Right lobe of liver (tissue), 6 donors: Measurements from ENCODE around the gene SLC25A3. TPM values are rescaled to one million over a fixed set of nuclear protein-coding genes. Genes with fewer than 3 reads are reported as not detected.

Source experiments
- ATAC-seq, 4 donors: fragments of 200-7000 bp; cut with Tn5 transposase; one replicate each; pipeline ENCODE4 v1.9.1; 2020; ENCODE audit warnings: mild to moderate bottlenecking in 4 of 4, moderate library complexity in 4 of 4
- DNase-seq, 3 donors: peaks; one replicate each; pipeline ENCODE4 v3.0.0-alpha.2; 2020
- H3K27ac ChIP-seq, 3 donors: fragments of 200-600 bp; one replicate each; pipeline ENCODE4 v1.8.0; 2022
- H3K27me3 ChIP-seq, 2 donors: fragments of 200-600 bp; one replicate each; pipeline ENCODE4 v1.8.0; 2022
- H3K36me3 ChIP-seq, 4 donors: fragments of 200-600 bp; sonication (generic) in 1 of 4; one replicate each; pipeline versions ENCODE4 v1.5.1 to v1.8.0; 2017 to 2022; ENCODE audit warnings: control low read depth in 1 of 4
- H3K4me1 ChIP-seq, 4 donors: fragments of 200-600 bp; sonication (generic) in 1 of 4; one replicate each; pipeline versions ENCODE4 v1.5.1 to v1.8.0; 2017 to 2022; ENCODE audit warnings: control low read depth in 1 of 4
- H3K4me3 ChIP-seq, 3 donors: fragments of 200-600 bp; one replicate each; pipeline ENCODE4 v1.8.0; 2022
- H3K9me3 ChIP-seq, 4 donors: fragments of 200-600 bp; sonication (generic) in 1 of 4; one replicate each; pipeline versions ENCODE4 v1.5.1 to v1.8.0; 2017 to 2022; ENCODE audit warnings: control low read depth in 1 of 4
- POLR2A ChIP-seq: fragments of 450-650 bp; IDR thresholded peaks from one replicate; pipeline ENCODE4 v1.6.1; 2017; ENCODE audit warnings: antibody characterized with exemption, mild to moderate bottlenecking
- WGBS: methylation state at CpG from one replicate; pipeline ENCODE4 v1.1.6; 2018; ENCODE audit warnings: low coverage, low lambda C conversion rate; ENCODE audit not compliant: insufficient coverage; ENCODE audit errors: missing lambda C conversion rate; 5-methylcytosine and 5-hydroxymethylcytosine counted together
- intact Hi-C, 2 donors: fragments of 100-400 bp; cut with DNase I; formaldehyde crosslinking; loops; one replicate each; pipeline versions ENCODE4 v1.11.2 to v1.14.1; 2022
- total RNA-seq, 6 experiments: library from RNA; depleted of rRNA in 2 of 6; stranded (reverse); fragments of >200 nt in 2 of 6; fragmentation: NEBNext Ultra II Directional in 3 of 6; extraction: Animal tissue kit (Norgen Biotek cat#: 25700) in 3 of 6; gene quantifications; one replicate each; pipeline versions ENCODE4 v1.1.0 to v1.2.4, GENCODE V29; 2016 to 2023
- TF ChIP-seq, protein P1 (sequence below), 4 donors: fragments of 200-600 bp in 3 of 4; fragments of 450-650 bp in 1 of 4; IDR thresholded peaks; one replicate each; pipeline versions ENCODE4 v1.5.1 to v1.8.0; 2016 to 2022; ENCODE audit warnings: antibody characterized with exemption in 4 of 4, mild to moderate bottlenecking in 2 of 4
- donor health status: DM: no; HTN: yes; CAD: no.
- donor health status: DM: no; HTN: no; CAD: no.
- donor health status: DM: no; HTN: no; CAD: no.
- donor health status: DM: no; HTN: yes; CAD: no.
- donor health status: DM: no; HTN: yes; CAD: no.

Gene SLC25A3
- total RNA-seq, 6 experiments from 2014 or later: 257 to 421 (median 267) TPM

DNA sequence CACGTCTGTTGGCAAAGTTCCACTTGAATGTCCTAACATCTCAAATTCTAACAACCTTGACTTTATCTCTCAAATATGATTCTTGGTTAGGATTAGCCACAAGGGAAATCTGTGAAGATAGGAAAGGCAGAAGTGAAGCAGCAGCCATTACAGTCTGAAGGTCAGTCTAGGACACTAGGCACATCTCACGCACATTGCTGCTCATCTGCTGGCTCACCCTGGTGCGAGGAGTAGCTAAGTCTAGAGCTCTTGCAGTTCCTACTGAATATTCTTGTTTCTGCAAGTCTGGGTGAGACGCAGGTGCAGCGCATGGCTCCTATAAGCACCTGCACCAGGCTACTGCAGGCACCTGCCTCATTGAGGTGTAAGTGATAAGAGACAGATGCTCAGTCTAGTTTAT is 6.4 kb upstream of the SLC25A3 start:
- no peak for TF ChIP-seq POLR2A
- TF ChIP-seq, protein P1, sequence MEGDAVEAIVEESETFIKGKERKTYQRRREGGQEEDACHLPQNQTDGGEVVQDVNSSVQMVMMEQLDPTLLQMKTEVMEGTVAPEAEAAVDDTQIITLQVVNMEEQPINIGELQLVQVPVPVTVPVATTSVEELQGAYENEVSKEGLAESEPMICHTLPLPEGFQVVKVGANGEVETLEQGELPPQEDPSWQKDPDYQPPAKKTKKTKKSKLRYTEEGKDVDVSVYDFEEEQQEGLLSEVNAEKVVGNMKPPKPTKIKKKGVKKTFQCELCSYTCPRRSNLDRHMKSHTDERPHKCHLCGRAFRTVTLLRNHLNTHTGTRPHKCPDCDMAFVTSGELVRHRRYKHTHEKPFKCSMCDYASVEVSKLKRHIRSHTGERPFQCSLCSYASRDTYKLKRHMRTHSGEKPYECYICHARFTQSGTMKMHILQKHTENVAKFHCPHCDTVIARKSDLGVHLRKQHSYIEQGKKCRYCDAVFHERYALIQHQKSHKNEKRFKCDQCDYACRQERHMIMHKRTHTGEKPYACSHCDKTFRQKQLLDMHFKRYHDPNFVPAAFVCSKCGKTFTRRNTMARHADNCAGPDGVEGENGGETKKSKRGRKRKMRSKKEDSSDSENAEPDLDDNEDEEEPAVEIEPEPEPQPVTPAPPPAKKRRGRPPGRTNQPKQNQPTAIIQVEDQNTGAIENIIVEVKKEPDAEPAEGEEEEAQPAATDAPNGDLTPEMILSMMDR (IDR thresholded peaks at IDR 0.05): no peak
- H3K9me3 ChIP-seq: no peaks in the 10 kb centered on the region
- H3K27me3 ChIP-seq: no peaks in the 10 kb centered on the region
- intact Hi-C loops: no loop called here
- 71% methylated on average over 3 of the region's 5 CpGs for WGBS
- no peak overlapping the region for H3K4me3 ChIP-seq
- no peaks in the 10 kb centered on the region for H3K4me1 ChIP-seq
- DNase-seq (no peak), ATAC-seq (no peak)
- H3K27ac ChIP-seq: no peak overlapping the region
- no peaks in the 10 kb centered on the region for H3K36me3 ChIP-seq

DNA sequence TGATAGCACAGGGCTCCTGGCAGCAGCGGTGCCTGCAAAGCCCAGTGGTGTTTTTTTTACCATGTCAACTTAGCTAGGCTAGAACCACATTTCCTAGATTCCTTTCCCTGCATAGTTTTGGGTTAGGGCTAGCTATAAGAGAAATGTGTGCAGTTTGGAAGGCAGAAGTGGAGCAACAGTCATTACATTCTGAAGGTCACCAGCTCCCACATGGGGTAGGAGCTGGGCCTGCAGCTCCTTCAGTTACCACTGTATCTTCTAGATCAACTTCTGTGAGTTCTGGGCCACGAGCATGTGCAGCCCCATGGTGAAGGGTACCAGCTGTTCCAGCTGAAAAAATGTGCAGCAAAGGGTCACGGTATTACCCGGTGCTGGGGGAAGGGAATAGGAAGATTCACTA is 2.3 kb upstream of the SLC25A3 start:
- DNase-seq (no peak), ATAC-seq (no peak)
- 71% methylated on average over 4 of the region's 4 CpGs for WGBS
- peaks cover 0 to 12% (median 5%) of the 10 kb centered on the region in 4 donors for H3K4me1 ChIP-seq
- TF ChIP-seq, protein P1 (IDR thresholded peaks at IDR 0.05): no peak
- no peak for TF ChIP-seq POLR2A
- peaks cover 0 to 6% (median 2%) of the 10 kb centered on the region in 4 donors for H3K36me3 ChIP-seq
- no peaks in the 10 kb centered on the region for H3K9me3 ChIP-seq
- H3K4me3 ChIP-seq: no peak overlapping the region
- intact Hi-C loops: no loop called here
- H3K27me3 ChIP-seq: no peaks in the 10 kb centered on the region
- H3K27ac ChIP-seq: no peak overlapping the region

DNA sequence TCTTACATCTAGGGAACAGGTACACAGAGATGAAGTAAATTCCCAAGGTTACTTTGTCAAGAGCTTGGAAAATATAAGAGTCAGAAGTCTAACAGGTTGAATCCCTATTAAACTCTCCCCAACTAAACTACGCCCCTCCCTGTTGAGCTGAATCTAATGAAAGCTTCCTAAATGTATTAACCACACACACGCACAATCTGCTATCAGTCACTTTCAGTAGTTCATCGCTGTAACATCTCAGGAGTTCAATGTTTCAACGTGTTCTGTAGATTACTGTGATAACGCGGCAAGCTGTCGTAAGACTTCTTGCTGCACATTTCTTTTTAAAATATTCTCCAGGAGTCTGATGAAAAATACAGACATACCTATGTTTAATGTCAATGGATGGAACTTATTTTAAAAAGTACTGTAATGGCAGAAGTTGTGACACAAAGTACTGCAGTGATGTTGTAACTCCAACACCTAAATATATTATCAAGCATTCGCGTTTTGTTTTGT is 612 bp upstream of the SLC25A3 start:
- Histone ChIP-seq H3K27ac (peak overlapping the region; percentile 99 to 100 (median 99)), H3K4me1 (peaks cover 0 to 12% (median 5%) of the 10 kb centered on the region in 4 donors), H3K4me3 (peak overlapping the region; percentile 33 to 95 (median 95)), H3K36me3 (peaks cover 8 to 23% (median 12%) of the 10 kb centered on the region in 4 donors), H3K27me3 (no peaks in the 10 kb centered on the region), H3K9me3 (no peaks in the 10 kb centered on the region)
- ATAC-seq (peak in 2 of 4 donors; percentile 3), DNase-seq (no peak)
- TF ChIP-seq POLR2A: no peak
- TF ChIP-seq, protein P1 (IDR thresholded peaks at IDR 0.05): no peak
- intact Hi-C loops: no loop called here
- 39% methylated on average over 9 of the region's 9 CpGs for WGBS

DNA sequence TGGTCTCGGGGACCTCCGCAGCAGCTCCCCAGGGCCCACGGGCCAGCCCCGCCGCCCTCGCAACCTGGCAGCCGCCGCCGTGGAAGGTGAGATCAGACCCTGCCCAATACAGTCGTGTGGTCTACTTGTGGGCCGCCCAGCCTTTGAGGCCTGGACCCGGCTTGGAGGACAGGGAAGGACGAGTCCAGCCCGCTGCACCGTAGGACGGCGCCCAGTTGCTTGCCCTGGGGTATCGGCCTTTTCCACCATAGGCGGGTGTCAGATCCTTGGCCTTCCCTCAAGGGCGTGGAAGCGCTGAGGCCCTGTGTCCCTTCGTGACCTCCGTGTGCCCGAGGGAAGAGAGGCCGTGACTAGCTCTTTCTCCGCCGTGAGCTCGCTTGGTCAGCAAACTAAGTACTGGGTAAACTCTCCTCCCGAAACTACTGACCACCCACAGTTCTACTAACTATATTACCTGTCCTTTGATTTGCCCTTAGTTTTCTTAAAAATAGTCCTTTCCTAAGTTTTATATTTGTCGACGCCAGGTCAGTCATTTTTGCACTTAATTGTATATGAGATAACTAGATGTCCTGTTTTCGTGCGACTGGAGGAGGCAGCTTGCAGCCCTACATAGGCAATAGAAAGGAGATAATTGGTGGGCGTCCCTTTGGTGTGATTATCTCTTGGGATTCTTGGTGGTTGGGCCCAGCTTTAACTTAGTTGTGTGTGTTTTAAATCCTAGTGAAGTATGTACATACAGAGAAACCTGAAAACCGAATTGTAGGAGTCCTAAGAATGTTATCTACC is 757 bp downstream of the SLC25A3 start:
- peak; percentile 48 to 72 (median 60) for DNase-seq
- Histone ChIP-seq H3K27ac (peak overlapping the region; percentile 99 to 100 (median 99)), H3K36me3 (peaks cover 15 to 37% (median 25%) of the 10 kb centered on the region in 4 donors), H3K27me3 (no peaks in the 10 kb centered on the region), H3K4me1 (peaks cover 0 to 12% (median 5%) of the 10 kb centered on the region in 4 donors), H3K4me3 (peak overlapping the region; percentile 95 to 98 (median 95)), H3K9me3 (no peaks in the 10 kb centered on the region)
- intact Hi-C loops: no loop called here
- TF ChIP-seq, protein P1 (IDR thresholded peaks at IDR 0.05): no peak
- 0% methylated on average over 18 of the region's 35 CpGs for WGBS
- ATAC-seq: peak; percentile 26 to 59 (median 54)
